HepG2 (cell line): ENCODE results near the gene NRL. TPM values are rescaled to one million over a fixed set of nuclear protein-coding genes. Genes with fewer than 3 reads are reported as not detected.

Experiments
- BCL6 ChIP-seq: IDR thresholded peaks from 2 replicates; pipeline ENCODE4 v1.6.1; 2016; ENCODE audit warnings: missing genetic modification reagents, missing compliant biosample characterization
- MXD4 ChIP-seq: IDR thresholded peaks from 2 replicates; pipeline ENCODE4 v1.6.1; 2016; ENCODE audit warnings: mild to moderate bottlenecking, missing biosample characterization, missing genetic modification reagents
- NFATC3 ChIP-seq: sonication (generic); formaldehyde crosslinking; IDR thresholded peaks from 2 replicates; pipeline ENCODE4 v1.5.1; 2020; ENCODE audit warnings: mild to moderate bottlenecking, missing genetic modification reagents
- PAX8 ChIP-seq: sonication (generic); formaldehyde crosslinking; IDR thresholded peaks from 2 replicates; pipeline ENCODE4 v1.8.0; 2022; ENCODE audit warnings: mild to moderate bottlenecking, missing genetic modification reagents, borderline replicate concordance
- PHF8 ChIP-seq: sonication (generic); formaldehyde crosslinking; IDR thresholded peaks from 2 replicates; pipeline ENCODE4 v1.5.0; 2020; ENCODE audit warnings: missing genetic modification reagents
- PRMT3 ChIP-seq: sonication (generic); formaldehyde crosslinking; IDR thresholded peaks from 2 replicates; pipeline ENCODE4 v1.8.1; 2022; ENCODE audit warnings: low read depth, mild to moderate bottlenecking, moderate library complexity, missing genetic modification reagents, borderline replicate concordance
- SALL1 ChIP-seq: sonication (generic); formaldehyde crosslinking; IDR thresholded peaks from 2 replicates; pipeline ENCODE4 v1.8.0; 2022; ENCODE audit warnings: mild to moderate bottlenecking, missing genetic modification reagents
- SRSF4 ChIP-seq: fragments of 200-400 bp; formaldehyde crosslinking; IDR thresholded peaks from one replicate; pipeline ENCODE4 v1.6.1; 2018; ENCODE audit warnings: mild to moderate bottlenecking, low read depth, low read length, moderate library complexity; ENCODE audit not compliant: poor library complexity, severe bottlenecking
- ZIK1 ChIP-seq: sonication (generic); formaldehyde crosslinking; IDR thresholded peaks from 2 replicates; pipeline ENCODE4 v1.5.0; 2020; ENCODE audit warnings: mild to moderate bottlenecking, low read depth, missing genetic modification reagents, borderline replicate concordance
- ZNF138 ChIP-seq: sonication (generic); formaldehyde crosslinking; IDR thresholded peaks from 2 replicates; pipeline ENCODE4 v1.5.0; 2020; ENCODE audit warnings: mild to moderate bottlenecking, low read depth, missing genetic modification reagents
- ZNF264 ChIP-seq: sonication (generic); formaldehyde crosslinking; IDR thresholded peaks from 2 replicates; pipeline ENCODE4 v1.4.0; 2020; ENCODE audit warnings: missing genetic modification reagents
- ZNF34 ChIP-seq: sonication (generic); formaldehyde crosslinking; IDR thresholded peaks from 2 replicates; pipeline ENCODE4 v1.4.0; 2020; ENCODE audit warnings: mild to moderate bottlenecking, missing genetic modification reagents, borderline replicate concordance
- ZNF746 ChIP-seq: sonication (generic); formaldehyde crosslinking; IDR thresholded peaks from 2 replicates; pipeline ENCODE4 v1.8.0; 2022; ENCODE audit warnings: mild to moderate bottlenecking, missing genetic modification reagents
- polyA plus RNA-seq, 8 experiments: library from polyadenylated mRNA; depleted of rRNA in 3 of 8; stranded (reverse) in 7 of 8; unstranded in 1 of 8; fragments of >200 nt; fragmentation: Illumina TruSeq in 4 of 8; extraction: Trizol in 4 of 8; gene quantifications; 2 replicates each; pipeline versions ENCODE4 v1.2.1 to v1.2.3, GENCODE V29; 2011 to 2016; ENCODE audit warnings: low read depth in 4 of 8, missing spikeins in 1 of 8, mixed read lengths in 1 of 8; ENCODE audit not compliant: insufficient read depth in 1 of 8
- total RNA-seq, 5 experiments: library from RNA; depleted of rRNA; stranded (reverse); fragments of >200 nt; fragmentation: Illumina TruSeq; extraction: Trizol; gene quantifications; 2 replicates each; pipeline ENCODE4 v1.2.3, GENCODE V29; 2016; ENCODE audit warnings: low read depth in 1 of 5
- TF ChIP-seq, protein P1 (sequence below): sonication (generic); formaldehyde crosslinking; IDR thresholded peaks from 2 replicates; pipeline ENCODE4 v1.4.0; 2020; ENCODE audit warnings: mild to moderate bottlenecking, missing genetic modification reagents
- TF ChIP-seq, protein P2 (sequence below): sonication (generic); formaldehyde crosslinking; IDR thresholded peaks from 2 replicates; pipeline ENCODE4 v1.4.0; 2020; ENCODE audit warnings: mild to moderate bottlenecking, missing genetic modification reagents
- TF ChIP-seq, protein P3 (sequence below): sonication (generic); formaldehyde crosslinking; IDR thresholded peaks from 2 replicates; pipeline ENCODE4 v1.4.0; 2020; ENCODE audit warnings: low read depth, mild to moderate bottlenecking, missing genetic modification reagents
- TF ChIP-seq, protein P4 (sequence below): sonication (generic); formaldehyde crosslinking; IDR thresholded peaks from 2 replicates; pipeline ENCODE4 v1.4.0; 2020; ENCODE audit warnings: mild to moderate bottlenecking, low read depth, missing genetic modification reagents
- TF ChIP-seq, protein P5 (sequence below): sonication (generic); formaldehyde crosslinking; IDR thresholded peaks from 2 replicates; pipeline ENCODE4 v1.4.0; 2020; ENCODE audit warnings: missing genetic modification reagents

NRL gene
- total and polyA plus RNA-seq, 2 of the 13 experiments (the other 11 are each of a cell fraction or from before 2014, with no cell fraction given) = 2.5 to 4.7 TPM

DNA sequence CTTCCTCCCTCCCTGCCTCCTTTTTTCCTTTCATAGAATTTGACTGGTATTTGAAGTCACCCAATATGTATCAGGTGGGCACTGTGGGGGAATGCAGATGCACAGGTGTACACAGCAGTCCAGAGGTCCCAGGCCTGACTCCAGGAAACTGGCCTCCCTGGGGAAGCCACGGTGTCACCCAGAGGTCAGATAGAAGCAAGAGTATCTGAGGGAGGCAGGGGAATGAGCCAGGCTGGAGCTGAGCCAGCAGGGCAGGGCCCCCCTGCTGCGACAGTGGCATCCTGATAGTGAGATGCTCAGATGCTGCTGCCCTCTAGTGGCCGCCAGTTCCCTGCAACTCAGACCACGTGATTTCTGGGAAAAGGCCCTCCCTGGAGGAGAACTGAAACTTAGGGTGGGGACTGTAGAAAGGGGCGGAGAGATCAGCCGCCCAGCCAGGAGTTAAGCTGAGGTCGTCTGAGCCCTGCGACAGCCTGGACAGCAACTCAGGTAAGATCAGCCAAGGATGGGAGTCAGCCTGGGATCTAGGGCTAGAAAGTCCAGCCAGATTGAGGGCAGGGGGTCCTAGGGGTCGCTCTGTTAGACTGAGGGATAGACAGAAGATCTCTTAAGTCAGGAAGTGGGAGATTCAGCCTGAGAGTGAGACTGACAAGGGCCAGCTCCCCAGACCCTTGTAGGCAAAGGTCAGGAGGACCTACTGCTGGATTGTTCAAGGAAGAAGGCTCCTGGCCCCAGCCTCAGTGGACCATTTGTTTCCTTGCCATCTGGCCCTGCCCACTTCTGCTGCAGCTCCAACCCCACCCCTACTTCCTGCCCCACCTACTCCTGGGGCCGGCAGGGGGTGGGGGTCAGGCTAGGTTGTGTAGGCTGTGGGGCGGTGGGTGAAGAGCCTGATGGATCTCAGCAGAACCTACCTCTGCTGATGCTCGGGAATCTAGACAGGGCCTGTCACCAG is 46.4 kb upstream of the NRL start, which contains the start of gene IRF9 (continued):
- TF ChIP-seq ZIK1 (CRISPR knock-in tag) (peak; percentile 98; the same call in 1 of the 2 replicates), PHF8 (CRISPR knock-in tag) (peak; percentile 81), ZNF138 (CRISPR knock-in tag) (peak; percentile 63; the same call in 1 of the 2 replicates), PRMT3 (peak; percentile 90; the same call in 1 of the 2 replicates), MXD4 (CRISPR knock-in tag) (peak; percentile 99), BCL6 (CRISPR knock-in tag) (peak; percentile 92), PAX8 (CRISPR knock-in tag) (peak; percentile 64), SRSF4 (no peak), ZNF746 (peak; percentile 84), ZNF34 (CRISPR knock-in tag) (peak; percentile 57; the same call in 1 of the 2 replicates), SALL1 (CRISPR knock-in tag) (peak; percentile 100), NFATC3 (CRISPR knock-in tag) (peak; percentile 95; the same call in 1 of the 2 replicates), ZNF264 (CRISPR knock-in tag) (peak; percentile 96)
- TF ChIP-seq, protein P1, sequence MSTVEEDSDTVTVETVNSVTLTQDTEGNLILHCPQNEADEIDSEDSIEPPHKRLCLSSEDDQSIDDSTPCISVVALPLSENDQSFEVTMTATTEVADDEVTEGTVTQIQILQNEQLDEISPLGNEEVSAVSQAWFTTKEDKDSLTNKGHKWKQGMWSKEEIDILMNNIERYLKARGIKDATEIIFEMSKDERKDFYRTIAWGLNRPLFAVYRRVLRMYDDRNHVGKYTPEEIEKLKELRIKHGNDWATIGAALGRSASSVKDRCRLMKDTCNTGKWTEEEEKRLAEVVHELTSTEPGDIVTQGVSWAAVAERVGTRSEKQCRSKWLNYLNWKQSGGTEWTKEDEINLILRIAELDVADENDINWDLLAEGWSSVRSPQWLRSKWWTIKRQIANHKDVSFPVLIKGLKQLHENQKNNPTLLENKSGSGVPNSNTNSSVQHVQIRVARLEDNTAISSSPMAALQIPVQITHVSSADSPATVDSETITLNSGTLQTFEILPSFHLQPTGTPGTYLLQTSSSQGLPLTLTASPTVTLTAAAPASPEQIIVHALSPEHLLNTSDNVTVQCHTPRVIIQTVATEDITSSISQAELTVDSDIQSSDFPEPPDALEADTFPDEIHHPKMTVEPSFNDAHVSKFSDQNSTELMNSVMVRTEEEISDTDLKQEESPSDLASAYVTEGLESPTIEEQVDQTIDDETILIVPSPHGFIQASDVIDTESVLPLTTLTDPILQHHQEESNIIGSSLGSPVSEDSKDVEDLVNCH (CRISPR knock-in tag) = no peak
- TF ChIP-seq, protein P2, sequence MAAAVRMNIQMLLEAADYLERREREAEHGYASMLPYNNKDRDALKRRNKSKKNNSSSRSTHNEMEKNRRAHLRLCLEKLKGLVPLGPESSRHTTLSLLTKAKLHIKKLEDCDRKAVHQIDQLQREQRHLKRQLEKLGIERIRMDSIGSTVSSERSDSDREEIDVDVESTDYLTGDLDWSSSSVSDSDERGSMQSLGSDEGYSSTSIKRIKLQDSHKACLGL (CRISPR knock-in tag) = peak; percentile 56; the same call in 1 of the 2 replicates
- TF ChIP-seq, protein P3, sequence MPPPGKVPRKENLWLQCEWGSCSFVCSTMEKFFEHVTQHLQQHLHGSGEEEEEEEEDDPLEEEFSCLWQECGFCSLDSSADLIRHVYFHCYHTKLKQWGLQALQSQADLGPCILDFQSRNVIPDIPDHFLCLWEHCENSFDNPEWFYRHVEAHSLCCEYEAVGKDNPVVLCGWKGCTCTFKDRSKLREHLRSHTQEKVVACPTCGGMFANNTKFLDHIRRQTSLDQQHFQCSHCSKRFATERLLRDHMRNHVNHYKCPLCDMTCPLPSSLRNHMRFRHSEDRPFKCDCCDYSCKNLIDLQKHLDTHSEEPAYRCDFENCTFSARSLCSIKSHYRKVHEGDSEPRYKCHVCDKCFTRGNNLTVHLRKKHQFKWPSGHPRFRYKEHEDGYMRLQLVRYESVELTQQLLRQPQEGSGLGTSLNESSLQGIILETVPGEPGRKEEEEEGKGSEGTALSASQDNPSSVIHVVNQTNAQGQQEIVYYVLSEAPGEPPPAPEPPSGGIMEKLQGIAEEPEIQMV (CRISPR knock-in tag) = no peak
- TF ChIP-seq, protein P4, sequence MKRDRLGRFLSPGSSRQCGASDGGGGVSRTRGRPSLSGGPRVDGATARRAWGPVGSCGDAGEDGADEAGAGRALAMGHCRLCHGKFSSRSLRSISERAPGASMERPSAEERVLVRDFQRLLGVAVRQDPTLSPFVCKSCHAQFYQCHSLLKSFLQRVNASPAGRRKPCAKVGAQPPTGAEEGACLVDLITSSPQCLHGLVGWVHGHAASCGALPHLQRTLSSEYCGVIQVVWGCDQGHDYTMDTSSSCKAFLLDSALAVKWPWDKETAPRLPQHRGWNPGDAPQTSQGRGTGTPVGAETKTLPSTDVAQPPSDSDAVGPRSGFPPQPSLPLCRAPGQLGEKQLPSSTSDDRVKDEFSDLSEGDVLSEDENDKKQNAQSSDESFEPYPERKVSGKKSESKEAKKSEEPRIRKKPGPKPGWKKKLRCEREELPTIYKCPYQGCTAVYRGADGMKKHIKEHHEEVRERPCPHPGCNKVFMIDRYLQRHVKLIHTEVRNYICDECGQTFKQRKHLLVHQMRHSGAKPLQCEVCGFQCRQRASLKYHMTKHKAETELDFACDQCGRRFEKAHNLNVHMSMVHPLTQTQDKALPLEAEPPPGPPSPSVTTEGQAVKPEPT (CRISPR knock-in tag) = peak; percentile 95
- TF ChIP-seq, protein P5, sequence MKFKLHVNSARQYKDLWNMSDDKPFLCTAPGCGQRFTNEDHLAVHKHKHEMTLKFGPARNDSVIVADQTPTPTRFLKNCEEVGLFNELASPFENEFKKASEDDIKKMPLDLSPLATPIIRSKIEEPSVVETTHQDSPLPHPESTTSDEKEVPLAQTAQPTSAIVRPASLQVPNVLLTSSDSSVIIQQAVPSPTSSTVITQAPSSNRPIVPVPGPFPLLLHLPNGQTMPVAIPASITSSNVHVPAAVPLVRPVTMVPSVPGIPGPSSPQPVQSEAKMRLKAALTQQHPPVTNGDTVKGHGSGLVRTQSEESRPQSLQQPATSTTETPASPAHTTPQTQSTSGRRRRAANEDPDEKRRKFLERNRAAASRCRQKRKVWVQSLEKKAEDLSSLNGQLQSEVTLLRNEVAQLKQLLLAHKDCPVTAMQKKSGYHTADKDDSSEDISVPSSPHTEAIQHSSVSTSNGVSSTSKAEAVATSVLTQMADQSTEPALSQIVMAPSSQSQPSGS = peak; percentile 98
